ENCODE measurements around the gene YAE1.

YAE1 gene

DNA sequence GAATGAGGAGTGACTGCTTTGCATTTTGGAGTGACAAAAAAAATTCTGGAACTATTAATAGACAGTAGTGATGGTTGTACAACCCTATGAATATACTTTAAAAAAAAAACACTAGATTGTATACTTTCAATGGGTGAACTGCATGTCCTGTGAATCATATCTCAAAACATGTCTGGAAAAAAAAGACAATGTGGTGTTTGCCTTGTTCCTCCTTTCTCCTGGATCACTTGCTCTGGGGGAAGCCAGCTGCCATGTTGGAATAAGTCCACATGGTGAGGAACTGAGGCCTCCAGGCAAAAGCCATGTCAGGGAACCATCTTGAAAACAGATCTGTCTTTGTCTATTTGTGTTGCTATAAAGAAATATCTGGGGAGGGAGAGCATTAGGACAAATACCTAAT is 39.5 kb upstream of the YAE1 start:
- Histone ChIP-seq H3K9me3 (ENCODE audit: insufficient read depth, low read depth, low read length) (no peaks in the 10 kb centered on the region), H3K4me2 (ENCODE audit: low read length) (no peak overlapping the region), H2AK5ac (ENCODE audit: low read length) (no peak overlapping the region), H3K79me2 (ENCODE audit: control insufficient read depth, insufficient read depth, low read length, poor library complexity) (no peaks in the 10 kb centered on the region), H4K8ac (ENCODE audit: low read depth, low read length) (no peak overlapping the region), H3K79me1 (ENCODE audit: low read length) (no peaks in the 10 kb centered on the region), H3K14ac (ENCODE audit: low read length) (no peak overlapping the region), H3K36me3 (ENCODE audit: control insufficient read depth in 1 of 2, insufficient read depth in 2 of 2, low read length in 2 of 2) (no peaks in the 10 kb centered on the region), H2AFZ (ENCODE audit: insufficient read depth, low read length, poor library complexity) (no peak overlapping the region), H3K27me3 (ENCODE audit: insufficient read depth, low read length) (no peaks in the 10 kb centered on the region), H3K4me1 (ENCODE audit: control insufficient read depth in 1 of 2, insufficient read depth in 2 of 2, low read length in 2 of 2) (no peaks in the 10 kb centered on the region), H2BK12ac (ENCODE audit: low read length) (no peak overlapping the region), H3K23ac (ENCODE audit: low read length) (no peak overlapping the region), H3K4ac (ENCODE audit: low read depth, low read length) (no peak overlapping the region), H3K9ac (ENCODE audit: low read length) (no peak overlapping the region), H3K27ac (ENCODE audit: low read depth, low read length) (no peak overlapping the region), H2BK5ac (ENCODE audit: low read depth, low read length, poor library complexity) (no peak overlapping the region), H4K91ac (ENCODE audit: low read depth, low read length) (no peak overlapping the region), H3K18ac (ENCODE audit: low read length) (no peak overlapping the region), H2BK120ac (ENCODE audit: insufficient read depth, low read length, poor library complexity) (no peak overlapping the region), H3K4me3 (ENCODE audit: low read depth, low read length) (no peak overlapping the region), H4K12ac (ENCODE audit: low read depth, low read length) (no peak overlapping the region)
- DNase-seq: no peak

DNA sequence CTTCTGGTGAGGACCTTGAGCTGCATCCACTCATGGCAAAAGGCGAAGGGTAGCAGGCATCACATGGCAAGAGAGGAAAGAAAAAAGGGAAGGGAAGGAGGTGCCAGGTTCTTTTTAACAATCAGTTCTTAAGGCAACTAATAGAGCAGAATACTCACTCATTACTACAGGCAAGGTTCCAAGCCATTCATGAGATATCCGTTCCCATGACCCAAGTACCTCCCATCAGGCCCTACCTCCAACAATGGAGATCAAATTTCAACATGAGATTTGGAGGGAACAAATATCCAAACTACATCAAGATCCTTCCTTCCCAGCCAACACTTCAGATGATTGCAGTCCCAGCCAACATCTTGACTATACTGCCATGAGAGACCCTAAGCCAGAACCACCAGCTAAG is 38.9 kb upstream of the YAE1 start:
- Histone ChIP-seq H3K79me2 (ENCODE audit: control insufficient read depth, insufficient read depth, low read length, poor library complexity) (no peaks in the 10 kb centered on the region), H4K91ac (ENCODE audit: low read depth, low read length) (no peak overlapping the region), H2BK5ac (ENCODE audit: low read depth, low read length, poor library complexity) (no peak overlapping the region), H3K4me2 (ENCODE audit: low read length) (no peak overlapping the region), H3K36me3 (ENCODE audit: control insufficient read depth in 1 of 2, insufficient read depth in 2 of 2, low read length in 2 of 2) (no peaks in the 10 kb centered on the region), H3K4ac (ENCODE audit: low read depth, low read length) (no peak overlapping the region), H3K27me3 (ENCODE audit: insufficient read depth, low read length) (no peaks in the 10 kb centered on the region), H3K14ac (ENCODE audit: low read length) (no peak overlapping the region), H4K12ac (ENCODE audit: low read depth, low read length) (no peak overlapping the region), H3K79me1 (ENCODE audit: low read length) (no peaks in the 10 kb centered on the region), H3K4me1 (ENCODE audit: control insufficient read depth in 1 of 2, insufficient read depth in 2 of 2, low read length in 2 of 2) (no peaks in the 10 kb centered on the region), H3K9ac (ENCODE audit: low read length) (no peak overlapping the region), H3K9me3 (ENCODE audit: insufficient read depth, low read depth, low read length) (no peaks in the 10 kb centered on the region), H3K23ac (ENCODE audit: low read length) (no peak overlapping the region), H3K27ac (ENCODE audit: low read depth, low read length) (no peak overlapping the region), H2AK5ac (ENCODE audit: low read length) (no peak overlapping the region), H2BK12ac (ENCODE audit: low read length) (no peak overlapping the region), H4K8ac (ENCODE audit: low read depth, low read length) (no peak overlapping the region), H2BK120ac (ENCODE audit: insufficient read depth, low read length, poor library complexity) (no peak overlapping the region), H2AFZ (ENCODE audit: insufficient read depth, low read length, poor library complexity) (no peak overlapping the region), H3K4me3 (ENCODE audit: low read depth, low read length) (no peak overlapping the region), H3K18ac (ENCODE audit: low read length) (no peak overlapping the region)
- WGBS (ENCODE audit: extremely low coverage, insufficient coverage, insufficient read length): no CpG with 5 or more reads among the region's 2 CpGs
- DNase-seq: no peak

DNA sequence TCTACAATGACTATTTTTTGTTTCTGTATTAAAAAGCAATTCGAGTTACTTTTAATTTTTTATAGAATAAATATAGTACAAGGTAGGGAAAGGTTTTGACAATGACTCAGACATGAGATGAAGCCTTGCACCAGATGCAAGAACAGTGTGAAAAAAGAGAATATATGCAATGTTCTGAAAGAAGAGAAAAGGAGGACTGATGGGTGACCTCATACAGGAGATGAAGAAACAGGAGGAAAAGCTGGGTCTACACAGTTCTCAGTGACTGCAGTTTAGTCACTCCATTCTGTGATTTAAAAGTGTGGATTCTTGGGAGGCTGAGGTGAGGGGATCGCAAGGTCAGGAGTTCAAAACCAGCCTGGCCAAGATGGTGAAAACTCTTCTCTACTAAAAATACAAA is 38.3 kb upstream of the YAE1 start:
- no peak overlapping the region for H3K23ac ChIP-seq (ENCODE audit: low read length)
- H3K4ac ChIP-seq (ENCODE audit: low read depth, low read length): no peak overlapping the region
- H3K79me2 ChIP-seq (ENCODE audit: control insufficient read depth, insufficient read depth, low read length, poor library complexity): no peaks in the 10 kb centered on the region
- H4K8ac ChIP-seq (ENCODE audit: low read depth, low read length): no peak overlapping the region
- H3K27ac ChIP-seq (ENCODE audit: low read depth, low read length): no peak overlapping the region
- no peaks in the 10 kb centered on the region for H3K36me3 ChIP-seq (ENCODE audit: control insufficient read depth in 1 of 2, insufficient read depth in 2 of 2, low read length in 2 of 2)
- no peak overlapping the region for H2BK120ac ChIP-seq (ENCODE audit: insufficient read depth, low read length, poor library complexity)
- no peak for DNase-seq
- H2AK5ac ChIP-seq (ENCODE audit: low read length): no peak overlapping the region
- H3K9ac ChIP-seq (ENCODE audit: low read length): no peak overlapping the region
- H3K4me1 ChIP-seq (ENCODE audit: control insufficient read depth in 1 of 2, insufficient read depth in 2 of 2, low read length in 2 of 2): no peaks in the 10 kb centered on the region
- H2AFZ ChIP-seq (ENCODE audit: insufficient read depth, low read length, poor library complexity): no peak overlapping the region
- H3K79me1 ChIP-seq (ENCODE audit: low read length): no peaks in the 10 kb centered on the region
- H4K12ac ChIP-seq (ENCODE audit: low read depth, low read length): no peak overlapping the region
- no CpG with 5 or more reads among the region's 2 CpGs for WGBS (ENCODE audit: extremely low coverage, insufficient coverage, insufficient read length)
- H3K27me3 ChIP-seq (ENCODE audit: insufficient read depth, low read length): no peaks in the 10 kb centered on the region
- no peak overlapping the region for H3K18ac ChIP-seq (ENCODE audit: low read length)
- H3K14ac ChIP-seq (ENCODE audit: low read length): no peak overlapping the region
- no peak overlapping the region for H2BK5ac ChIP-seq (ENCODE audit: low read depth, low read length, poor library complexity)
- no peak overlapping the region for H2BK12ac ChIP-seq (ENCODE audit: low read length)
- no peaks in the 10 kb centered on the region for H3K9me3 ChIP-seq (ENCODE audit: insufficient read depth, low read depth, low read length)
- no peak overlapping the region for H3K4me3 ChIP-seq (ENCODE audit: low read depth, low read length)
- H4K91ac ChIP-seq (ENCODE audit: low read depth, low read length): no peak overlapping the region
- no peak overlapping the region for H3K4me2 ChIP-seq (ENCODE audit: low read length)

DNA sequence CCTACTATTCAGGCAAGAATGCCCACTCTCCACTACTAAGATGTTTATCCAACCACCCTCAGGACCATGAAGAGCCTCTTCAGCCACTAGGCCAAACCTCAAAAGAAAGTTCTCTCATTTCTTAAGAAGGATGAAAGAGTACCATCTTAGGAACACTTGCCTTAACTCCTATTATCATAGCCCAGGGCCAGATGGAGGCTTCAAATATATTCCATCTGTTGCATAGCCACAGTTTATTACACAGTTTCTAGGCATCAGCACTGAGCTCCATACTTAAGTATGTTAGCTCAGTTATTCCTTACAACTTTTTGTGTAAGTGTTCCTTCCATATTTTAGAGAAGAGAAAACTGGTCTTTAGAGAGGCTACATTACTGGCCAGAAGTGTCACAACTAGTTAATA is 37.4 kb upstream of the YAE1 start:
- H2AK5ac ChIP-seq (ENCODE audit: low read length): no peak overlapping the region
- no peak overlapping the region for H3K4me3 ChIP-seq (ENCODE audit: low read depth, low read length)
- H3K9me3 ChIP-seq (ENCODE audit: insufficient read depth, low read depth, low read length): no peaks in the 10 kb centered on the region
- H3K9ac ChIP-seq (ENCODE audit: low read length): no peak overlapping the region
- no peak overlapping the region for H2BK5ac ChIP-seq (ENCODE audit: low read depth, low read length, poor library complexity)
- no peak for DNase-seq
- no peaks in the 10 kb centered on the region for H3K36me3 ChIP-seq (ENCODE audit: control insufficient read depth in 1 of 2, insufficient read depth in 2 of 2, low read length in 2 of 2)
- H3K4me2 ChIP-seq (ENCODE audit: low read length): no peak overlapping the region
- H3K18ac ChIP-seq (ENCODE audit: low read length): no peak overlapping the region
- H4K12ac ChIP-seq (ENCODE audit: low read depth, low read length): no peak overlapping the region
- H2BK120ac ChIP-seq (ENCODE audit: insufficient read depth, low read length, poor library complexity): no peak overlapping the region
- H3K27ac ChIP-seq (ENCODE audit: low read depth, low read length): no peak overlapping the region
- no peaks in the 10 kb centered on the region for H3K79me1 ChIP-seq (ENCODE audit: low read length)
- H3K27me3 ChIP-seq (ENCODE audit: insufficient read depth, low read length): no peaks in the 10 kb centered on the region
- H3K4me1 ChIP-seq (ENCODE audit: control insufficient read depth in 1 of 2, insufficient read depth in 2 of 2, low read length in 2 of 2): no peaks in the 10 kb centered on the region
- H3K23ac ChIP-seq (ENCODE audit: low read length): no peak overlapping the region
- no peaks in the 10 kb centered on the region for H3K79me2 ChIP-seq (ENCODE audit: control insufficient read depth, insufficient read depth, low read length, poor library complexity)
- H3K14ac ChIP-seq (ENCODE audit: low read length): no peak overlapping the region
- H3K4ac ChIP-seq (ENCODE audit: low read depth, low read length): no peak overlapping the region
- H2BK12ac ChIP-seq (ENCODE audit: low read length): no peak overlapping the region
- no peak overlapping the region for H4K91ac ChIP-seq (ENCODE audit: low read depth, low read length)
- H2AFZ ChIP-seq (ENCODE audit: insufficient read depth, low read length, poor library complexity): no peak overlapping the region
- H4K8ac ChIP-seq (ENCODE audit: low read depth, low read length): no peak overlapping the region

DNA sequence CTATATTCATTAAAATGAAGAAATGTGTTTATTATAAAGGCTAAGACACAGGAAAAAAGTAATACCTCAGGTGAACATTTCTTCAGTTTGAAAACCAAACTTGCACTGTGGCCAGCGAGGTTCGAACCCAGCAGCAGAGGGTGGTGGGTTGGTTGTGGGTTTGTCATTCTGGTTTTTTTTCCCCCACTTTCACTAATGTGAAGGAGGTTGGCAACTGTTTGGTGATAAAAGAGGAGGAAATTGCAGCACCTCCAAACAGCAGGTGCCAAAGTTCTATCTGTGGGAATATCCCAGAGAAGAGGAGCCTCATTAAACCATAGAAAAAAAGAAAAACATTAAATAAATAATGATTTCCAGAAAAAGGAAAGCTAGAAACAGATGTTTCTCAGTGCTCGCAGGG is 36.6 kb upstream of the YAE1 start:
- Histone ChIP-seq H3K4me3 (ENCODE audit: low read depth, low read length) (no peak overlapping the region), H2BK12ac (ENCODE audit: low read length) (no peak overlapping the region), H3K36me3 (ENCODE audit: control insufficient read depth in 1 of 2, insufficient read depth in 2 of 2, low read length in 2 of 2) (no peaks in the 10 kb centered on the region), H4K91ac (ENCODE audit: low read depth, low read length) (no peak overlapping the region), H3K4ac (ENCODE audit: low read depth, low read length) (no peak overlapping the region), H3K27me3 (ENCODE audit: insufficient read depth, low read length) (no peaks in the 10 kb centered on the region), H3K4me1 (ENCODE audit: control insufficient read depth in 1 of 2, insufficient read depth in 2 of 2, low read length in 2 of 2) (no peaks in the 10 kb centered on the region), H3K18ac (ENCODE audit: low read length) (no peak overlapping the region), H3K23ac (ENCODE audit: low read length) (no peak overlapping the region), H3K9me3 (ENCODE audit: insufficient read depth, low read depth, low read length) (no peaks in the 10 kb centered on the region), H3K79me2 (ENCODE audit: control insufficient read depth, insufficient read depth, low read length, poor library complexity) (no peaks in the 10 kb centered on the region), H4K8ac (ENCODE audit: low read depth, low read length) (no peak overlapping the region), H2BK5ac (ENCODE audit: low read depth, low read length, poor library complexity) (no peak overlapping the region), H3K14ac (ENCODE audit: low read length) (no peak overlapping the region), H3K9ac (ENCODE audit: low read length) (no peak overlapping the region), H2BK120ac (ENCODE audit: insufficient read depth, low read length, poor library complexity) (no peak overlapping the region), H3K27ac (ENCODE audit: low read depth, low read length) (no peak overlapping the region), H3K79me1 (ENCODE audit: low read length) (no peaks in the 10 kb centered on the region), H2AK5ac (ENCODE audit: low read length) (no peak overlapping the region), H4K12ac (ENCODE audit: low read depth, low read length) (no peak overlapping the region), H2AFZ (ENCODE audit: insufficient read depth, low read length, poor library complexity) (no peak overlapping the region), H3K4me2 (ENCODE audit: low read length) (no peak overlapping the region)
- no CpG with 5 or more reads among the region's 3 CpGs for WGBS (ENCODE audit: extremely low coverage, insufficient coverage, insufficient read length)
- no peak for DNase-seq
